HG03066 (cell line): ENCODE results near the gene PPARD.
"Not testable (repeated sequence)": the region's sequence is repeated elsewhere in the genome, so short reads cannot be mapped to it uniquely, and the experiment has no call there.

Experiments used
- ATAC-seq: cut with Tn5 transposase; IDR thresholded peaks from one replicate; pipeline ENCODE4 v1.9.1; 2021; ENCODE audit warnings: low read depth; ENCODE audit not compliant: unreplicated experiment

Gene PPARD

GRCh38 chr6:35432291-35432690 is 89.9 kb downstream of the PPARD start:
- ATAC-seq: no peak

GRCh38 chr6:35432702-35433101 is 90.3 kb downstream of the PPARD start:
- ATAC-seq: not testable (repeated sequence)

- ATAC-seq: no peak
Measured at GRCh38 chr6:35435074-35435837, 92.9 kb downstream of the PPARD start.

- ATAC-seq: no peak
Measured at GRCh38 chr6:35436071-35436857, 93.9 kb downstream of the PPARD start.

GRCh38 chr6:35438378-35439065 is 96.2 kb downstream of the PPARD start:
- not testable (repeated sequence) for ATAC-seq

GRCh38 chr6:35439308-35439707 is 97.0 kb downstream of the PPARD start:
- ATAC-seq: no peak

- ATAC-seq: no peak
Measured at GRCh38 chr6:35441205-35441604, 98.8 kb downstream of the PPARD start.

GRCh38 chr6:35441642-35442041 is 99.3 kb downstream of the PPARD start:
- no peak for ATAC-seq

- ATAC-seq: no peak
Measured at GRCh38 chr6:35442693-35443092, 100.3 kb downstream of the PPARD start.

GRCh38 chr6:35443341-35444030 is 101.1 kb downstream of the PPARD start:
- ATAC-seq: no peak

GRCh38 chr6:35445691-35446090 is 103.3 kb downstream of the PPARD start:
- ATAC-seq: no peak

GRCh38 chr6:35448191-35448590 is 105.8 kb downstream of the PPARD start:
- ATAC-seq: no peak

- ATAC-seq: no peak
Measured at GRCh38 chr6:35449287-35449881, 107.0 kb downstream of the PPARD start.

- ATAC-seq: peak; percentile 8
Measured at GRCh38 chr6:35451354-35452182, 109.2 kb downstream of the PPARD start.

GRCh38 chr6:35452183-35453090 is 110.1 kb downstream of the PPARD start, which contains the start of gene FANCE:
Gene FANCE, plus strand, starts transcription at chr6:35452338. Its CDS starts 208 bp downstream, at chr6:35452546.
- peak; percentile 85 for ATAC-seq

- ATAC-seq: no peak
Measured at GRCh38 chr6:35453236-35453635, 110.9 kb downstream of the PPARD start.

GRCh38 chr6:35454391-35455110 is 112.2 kb downstream of the PPARD start:
- no peak for ATAC-seq

- no peak for ATAC-seq
Measured at GRCh38 chr6:35457907-35458306, 115.5 kb downstream of the PPARD start.
